Muscle of arm (tissue), 12 donors: ENCODE results near the gene FEZF2. TPM values are rescaled to one million over a fixed set of nuclear protein-coding genes. Genes with fewer than 3 reads are reported as not detected.

Source experiments
- DNase-seq: peaks from one replicate; pipeline ENCODE4 v3.0.0-alpha.2; 2013
- polyA plus RNA-seq, 12 donors: library from polyadenylated mRNA; unstranded; fragments of 120-200 nt; gene quantifications; one replicate each; pipeline ENCODE4 v1.2.1, GENCODE V29; 2013; ENCODE audit not compliant: insufficient read length in 12 of 12

FEZF2 gene
- polyA plus RNA-seq, 12 donors, result not detected

GRCh38 chr3:62332835-62333244 lies 40.5 kb downstream of the FEZF2 start:
- peak; percentile 15 for DNase-seq

GRCh38 chr3:62332017-62332416 lies 41.3 kb downstream of the FEZF2 start:
- DNase-seq, result no peak

- no peak for DNase-seq
These were observed 43.4 kb downstream of the FEZF2 start for GRCh38 chr3:62329971-62330370.

- no peak for DNase-seq
These were observed 47.5 kb downstream of the FEZF2 start for GRCh38 chr3:62325896-62326295.

GRCh38 chr3:62323241-62323640 lies 50.1 kb downstream of the FEZF2 start:
- no peak for DNase-seq
